Smooth muscle cell (in vitro differentiated cells): ENCODE results near the gene VPS33A. TPM values are rescaled to one million over a fixed set of nuclear protein-coding genes. Genes with fewer than 3 reads are reported as not detected.
"Not testable (repeated sequence)": the region's sequence is repeated elsewhere in the genome, so short reads cannot be mapped to it uniquely, and the experiment has no call there.

ENCODE experiments used
- DNase-seq: peaks from one replicate; lab custom pipeline; 2025; ENCODE audit not compliant: unreplicated experiment; lab: John Stamatoyannopoulos, UW
- H2AFZ ChIP-seq: fragments of 200-600 bp; sonication (generic); 2 replicates; pipeline ENCODE4 v1.6.0; 2016; ENCODE audit warnings: antibody characterized with exemption, low read depth, mild to moderate bottlenecking
- H3F3A ChIP-seq: fragments of 200-600 bp; sonication (generic); 2 replicates; pipeline ENCODE4 v1.6.0; 2017; ENCODE audit warnings: antibody characterized with exemption, low read depth
- H3K27ac ChIP-seq: fragments of 200-600 bp; sonication (generic); 2 replicates; pipeline ENCODE4 v1.5.1; 2016; ENCODE audit warnings: low read depth, mild to moderate bottlenecking
- H3K27me3 ChIP-seq: fragments of 200-600 bp; sonication (generic); 2 replicates; pipeline ENCODE4 v1.6.1; 2016; ENCODE audit warnings: low read depth, mild to moderate bottlenecking
- H3K36me3 ChIP-seq: fragments of 200-600 bp; sonication (generic); 2 replicates; pipeline ENCODE4 v1.5.1; 2016; ENCODE audit warnings: low read depth
- H3K4me1 ChIP-seq: fragments of 200-600 bp; sonication (generic); 2 replicates; pipeline ENCODE4 v1.5.1; 2016; ENCODE audit warnings: low read depth
- H3K4me2 ChIP-seq: fragments of 200-600 bp; sonication (generic); 2 replicates; pipeline ENCODE4 v1.6.0; 2016; ENCODE audit warnings: mild to moderate bottlenecking
- H3K4me3 ChIP-seq: fragments of 200-600 bp; sonication (generic); 2 replicates; pipeline ENCODE4 v1.5.1; 2016; ENCODE audit warnings: mild to moderate bottlenecking
- H3K79me2 ChIP-seq: fragments of 200-600 bp; sonication (generic); 2 replicates; pipeline ENCODE4 v1.6.0; 2016; ENCODE audit warnings: low read depth, mild to moderate bottlenecking
- H3K9ac ChIP-seq: fragments of 200-600 bp; sonication (generic); 2 replicates; pipeline ENCODE4 v1.6.0; 2016; ENCODE audit warnings: low read depth
- H3K9me3 ChIP-seq: fragments of 200-600 bp; sonication (generic); replicated peaks from 2 replicates; pipeline ENCODE4 v1.5.1; 2016; ENCODE audit warnings: low read depth
- H4K20me1 ChIP-seq: fragments of 200-600 bp; sonication (generic); 2 replicates; pipeline ENCODE4 v1.6.0; 2016; ENCODE audit warnings: low read depth
- CTCF ChIP-seq: fragments of 200-600 bp; sonication (generic); IDR thresholded peaks from 2 replicates; pipeline ENCODE4 v1.5.1; 2017; ENCODE audit warnings: borderline replicate concordance, mild to moderate bottlenecking, antibody characterized with exemption; ENCODE audit not compliant: insufficient read depth, poor library complexity, severe bottlenecking
- WGBS: methylation state at CpG from one replicate; pipeline ENCODE4 v1.1.7; 2016; ENCODE audit warnings: low lambda C conversion rate; 5-methylcytosine and 5-hydroxymethylcytosine counted together
- polyA plus RNA-seq: library from polyadenylated mRNA; unstranded; fragments of >200 nt; fragmentation: Nextera tagmentation; extraction: Ambion mirVana; gene quantifications from 2 replicates; pipeline ENCODE4 v1.2.1, GENCODE V29; 2016
- total RNA-seq: library from RNA; depleted of rRNA; stranded (reverse); fragments of >200 nt; gene quantifications from 2 replicates; pipeline ENCODE4 v1.2.3, GENCODE V29; 2014

The VPS33A gene
- total and polyA plus RNA-seq, 2 experiments from 2014 or later: 16.9 to 23.5 TPM

- H3K27ac ChIP-seq, H3K27me3 ChIP-seq: not testable (repeated sequence)
- 95% methylated on average over 4 of the region's 4 CpGs for WGBS
Observed at GRCh38 chr12:122258462-122258861, 7.8 kb downstream of the VPS33A start.

GRCh38 chr12:122250536-122250935, 15.8 kb downstream of the VPS33A start:
- Histone ChIP-seq H3K4me1 (no peaks in the 10 kb centered on the region), H4K20me1 (peaks cover 4% of the 10 kb centered on the region), H3K9me3 (no peaks in the 10 kb centered on the region), H3K36me3 (no peaks in the 10 kb centered on the region), H3K27ac (no peak overlapping the region), H3K27me3 (no peaks in the 10 kb centered on the region), H3K4me3 (no peak overlapping the region), H2AFZ (no peak overlapping the region), H3K4me2 (no peak overlapping the region), H3K9ac (no peak overlapping the region), H3K79me2 (no peaks in the 10 kb centered on the region), H3F3A (no peaks in the 10 kb centered on the region)
- no peak for TF ChIP-seq CTCF
- WGBS: 98% methylated on average over 8 of the region's 8 CpGs
- DNase-seq: no peak

More at GRCh38 chr12:122258462-122258861, 7.8 kb downstream of the VPS33A start:
- not testable (repeated sequence) for H3K4me2 ChIP-seq, DNase-seq, H3K9me3 ChIP-seq, H4K20me1 ChIP-seq, H3K79me2 ChIP-seq, H2AFZ ChIP-seq, H3F3A ChIP-seq, H3K4me1 ChIP-seq, H3K9ac ChIP-seq, H3K36me3 ChIP-seq, H3K4me3 ChIP-seq

DNA sequence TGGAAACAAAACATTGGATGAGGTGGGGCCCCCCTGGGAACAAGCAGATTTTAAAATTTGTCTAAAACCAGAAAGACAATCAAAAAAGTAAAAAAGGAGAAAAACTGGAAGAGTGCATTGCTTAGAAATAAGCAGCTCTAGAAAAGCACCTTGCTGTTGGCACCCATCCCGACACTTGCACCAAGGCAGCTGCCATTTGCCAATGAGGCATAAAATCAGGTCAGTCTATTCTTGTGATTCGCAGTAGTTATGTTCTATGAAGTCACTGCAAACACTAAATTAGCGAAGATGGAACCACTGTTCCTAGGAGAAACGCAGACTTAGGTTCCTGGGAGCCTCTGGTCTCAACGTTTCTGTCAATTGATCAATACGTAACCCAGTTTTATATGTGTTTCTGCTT, 16.2 kb downstream of the VPS33A start:
- no peak overlapping the region for H3K27ac ChIP-seq
- H3F3A ChIP-seq: no peaks in the 10 kb centered on the region
- no peaks in the 10 kb centered on the region for H3K27me3 ChIP-seq
- H3K9me3 ChIP-seq: peaks cover under 1% of the 10 kb centered on the region
- H3K4me1 ChIP-seq: no peaks in the 10 kb centered on the region
- TF ChIP-seq CTCF: no peak
- peaks cover 4% of the 10 kb centered on the region for H4K20me1 ChIP-seq
- no peak overlapping the region for H3K4me3 ChIP-seq
- no peak overlapping the region for H3K4me2 ChIP-seq
- H3K79me2 ChIP-seq: no peaks in the 10 kb centered on the region
- DNase-seq: no peak
- WGBS: 98% methylated on average over 6 of the region's 6 CpGs
- H2AFZ ChIP-seq: no peak overlapping the region
- no peaks in the 10 kb centered on the region for H3K36me3 ChIP-seq
- no peak overlapping the region for H3K9ac ChIP-seq

GRCh38 chr12:122245553-122245952, 20.7 kb downstream of the VPS33A start:
- H3K4me2 ChIP-seq: no peak overlapping the region
- no peak overlapping the region for H2AFZ ChIP-seq
- no peaks in the 10 kb centered on the region for H3K4me1 ChIP-seq
- no peak for TF ChIP-seq CTCF
- no peaks in the 10 kb centered on the region for H3F3A ChIP-seq
- no peak for DNase-seq
- H3K36me3 ChIP-seq: no peaks in the 10 kb centered on the region
- H3K79me2 ChIP-seq: no peaks in the 10 kb centered on the region
- no peak overlapping the region for H3K9ac ChIP-seq
- H3K27me3 ChIP-seq: no peaks in the 10 kb centered on the region
- H3K4me3 ChIP-seq: no peak overlapping the region
- no peaks in the 10 kb centered on the region for H4K20me1 ChIP-seq
- H3K9me3 ChIP-seq: peaks cover 3% of the 10 kb centered on the region
- no peak overlapping the region for H3K27ac ChIP-seq
- 94% methylated on average over 1 of the region's 1 CpG for WGBS
